ENCODE results near the gene B9D1.

The B9D1 gene

DNA sequence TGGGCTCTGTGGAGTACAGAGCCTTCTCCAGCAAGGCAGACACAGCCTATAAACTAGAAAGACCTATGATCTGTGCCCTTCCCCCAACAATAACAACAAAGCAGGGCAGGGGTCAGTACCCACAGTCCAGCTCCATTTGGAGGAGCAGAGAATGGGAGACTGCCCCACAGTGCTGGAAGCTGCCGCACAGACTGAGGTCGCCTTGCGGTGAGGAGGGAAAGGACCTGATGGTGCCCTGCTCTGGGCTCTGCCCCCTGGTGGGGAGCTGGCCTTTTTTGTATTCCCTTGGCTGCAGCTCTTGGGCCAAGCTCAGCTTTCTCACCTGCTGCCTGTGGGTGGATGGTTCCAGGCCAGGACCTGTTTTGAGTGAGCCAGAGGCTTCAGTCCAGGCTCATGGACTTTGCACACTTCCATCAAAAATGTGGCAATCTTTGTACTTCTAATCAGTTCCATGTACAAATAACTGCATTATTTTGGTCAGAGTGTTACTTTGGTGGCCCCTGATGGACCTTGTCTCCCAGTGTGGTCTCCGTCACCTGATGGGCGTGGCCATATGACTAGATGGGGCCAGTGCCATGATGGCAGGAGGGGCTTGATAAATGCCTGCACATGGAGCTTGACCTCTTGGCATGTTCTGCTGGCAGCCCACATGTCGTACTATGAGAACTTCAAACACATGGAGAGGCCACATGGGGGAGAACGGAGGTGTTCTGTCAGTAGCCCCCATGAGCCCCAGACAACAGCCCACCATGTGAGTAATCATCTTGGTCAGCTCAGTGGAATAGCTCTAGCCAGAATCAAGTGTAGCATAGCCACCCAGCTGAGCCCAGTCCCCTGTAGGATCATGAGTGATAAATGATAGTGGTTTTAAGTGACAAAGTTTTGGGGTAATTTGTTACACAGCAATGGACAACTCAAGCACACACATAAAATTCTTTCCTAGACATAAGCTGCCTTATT lies 24.2 kb downstream of the B9D1 start:
- H3K36me3 ChIP-seq (ENCODE audit: insufficient read depth, low read length) = peaks cover 21% of the 10 kb centered on the region
- no peak overlapping the region for H3K4me3 ChIP-seq (ENCODE audit: low read depth in 1 of 2, low read length in 2 of 2)
- no peak overlapping the region for H3K27ac ChIP-seq (ENCODE audit: low read depth, low read length)
- H3K4me1 ChIP-seq (ENCODE audit: insufficient read depth, low read length) = peaks cover 13% of the 10 kb centered on the region
- H3K9me3 ChIP-seq (ENCODE audit: low read length) = no peaks in the 10 kb centered on the region
- no peak overlapping the region for H3K9ac ChIP-seq (ENCODE audit: low read length)
- no peaks in the 10 kb centered on the region for H3K27me3 ChIP-seq (ENCODE audit: control insufficient read depth in 1 of 2, insufficient read depth in 2 of 2, low read length in 2 of 2)

DNA sequence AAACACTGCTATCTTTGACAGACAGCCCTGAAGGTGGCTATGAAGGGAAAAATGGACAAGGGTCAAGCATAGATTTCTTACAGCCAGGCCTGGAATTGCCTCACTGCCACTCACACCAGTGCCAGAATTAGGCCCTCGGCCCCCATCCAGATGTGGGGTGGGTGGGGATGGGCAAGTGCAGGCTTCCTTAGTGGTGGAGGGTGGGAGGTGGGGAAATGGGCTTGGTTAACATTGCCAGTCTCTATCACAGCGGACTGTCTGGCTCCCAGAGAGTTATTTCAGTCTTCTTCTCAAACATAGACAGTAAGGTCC lies 24.9 kb downstream of the B9D1 start:
- no peaks in the 10 kb centered on the region for H3K9me3 ChIP-seq (ENCODE audit: low read length)
- peaks cover 13% of the 10 kb centered on the region for H3K4me1 ChIP-seq (ENCODE audit: insufficient read depth, low read length)
- no peak overlapping the region for H3K9ac ChIP-seq (ENCODE audit: low read length)
- no peaks in the 10 kb centered on the region for H3K27me3 ChIP-seq (ENCODE audit: control insufficient read depth in 1 of 2, insufficient read depth in 2 of 2, low read length in 2 of 2)
- no peak overlapping the region for H3K27ac ChIP-seq (ENCODE audit: low read depth, low read length)
- H3K36me3 ChIP-seq (ENCODE audit: insufficient read depth, low read length) = peaks cover 21% of the 10 kb centered on the region
- H3K4me3 ChIP-seq (ENCODE audit: low read depth in 1 of 2, low read length in 2 of 2) = no peak overlapping the region

DNA sequence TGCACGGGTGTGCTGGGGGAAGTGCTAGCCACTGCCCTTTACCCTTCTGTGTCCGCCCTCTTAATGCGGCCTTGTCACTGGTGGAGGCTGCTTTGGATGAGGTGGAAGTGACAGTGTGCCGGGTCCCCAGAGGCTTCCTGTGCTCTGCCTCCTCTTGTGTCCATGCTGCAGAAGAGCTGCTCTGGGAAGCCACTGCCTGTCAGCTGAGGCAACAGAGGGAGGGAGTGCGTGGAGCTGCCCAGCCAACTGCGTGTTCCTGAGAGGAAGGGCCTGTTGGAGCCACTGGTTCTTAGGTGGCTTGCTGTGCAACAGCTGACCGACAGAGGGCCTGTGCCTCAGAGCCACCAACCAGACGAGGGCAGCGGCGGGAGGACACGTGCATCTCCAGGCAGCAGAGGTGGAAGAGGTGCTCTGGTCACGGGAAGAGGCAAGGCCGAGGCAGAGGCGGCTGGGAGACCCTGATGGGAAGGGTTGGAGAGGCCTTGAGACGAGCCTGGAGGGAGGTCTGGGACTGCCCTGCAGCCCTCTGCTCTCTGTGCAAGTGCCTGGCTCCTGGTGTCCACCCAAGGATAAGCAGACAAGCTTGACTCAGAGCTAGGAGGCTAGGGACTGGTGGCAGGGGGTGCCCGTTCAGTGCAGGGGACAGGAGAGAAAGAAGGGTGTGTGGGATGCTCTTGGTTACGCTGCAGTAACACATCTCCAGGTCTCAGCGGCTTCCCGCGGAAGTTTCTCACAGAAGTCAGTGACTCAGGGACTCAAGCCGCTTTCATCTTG lies 25.4 kb downstream of the B9D1 start:
- H3K9ac ChIP-seq (ENCODE audit: low read length) = no peak overlapping the region
- no peaks in the 10 kb centered on the region for H3K9me3 ChIP-seq (ENCODE audit: low read length)
- no peaks in the 10 kb centered on the region for H3K27me3 ChIP-seq (ENCODE audit: control insufficient read depth in 1 of 2, insufficient read depth in 2 of 2, low read length in 2 of 2)
- no peak overlapping the region for H3K27ac ChIP-seq (ENCODE audit: low read depth, low read length)
- H3K4me1 ChIP-seq (ENCODE audit: insufficient read depth, low read length) = peaks cover 12% of the 10 kb centered on the region
- no peak overlapping the region for H3K4me3 ChIP-seq (ENCODE audit: low read depth in 1 of 2, low read length in 2 of 2)
- peaks cover 21% of the 10 kb centered on the region for H3K36me3 ChIP-seq (ENCODE audit: insufficient read depth, low read length)

DNA sequence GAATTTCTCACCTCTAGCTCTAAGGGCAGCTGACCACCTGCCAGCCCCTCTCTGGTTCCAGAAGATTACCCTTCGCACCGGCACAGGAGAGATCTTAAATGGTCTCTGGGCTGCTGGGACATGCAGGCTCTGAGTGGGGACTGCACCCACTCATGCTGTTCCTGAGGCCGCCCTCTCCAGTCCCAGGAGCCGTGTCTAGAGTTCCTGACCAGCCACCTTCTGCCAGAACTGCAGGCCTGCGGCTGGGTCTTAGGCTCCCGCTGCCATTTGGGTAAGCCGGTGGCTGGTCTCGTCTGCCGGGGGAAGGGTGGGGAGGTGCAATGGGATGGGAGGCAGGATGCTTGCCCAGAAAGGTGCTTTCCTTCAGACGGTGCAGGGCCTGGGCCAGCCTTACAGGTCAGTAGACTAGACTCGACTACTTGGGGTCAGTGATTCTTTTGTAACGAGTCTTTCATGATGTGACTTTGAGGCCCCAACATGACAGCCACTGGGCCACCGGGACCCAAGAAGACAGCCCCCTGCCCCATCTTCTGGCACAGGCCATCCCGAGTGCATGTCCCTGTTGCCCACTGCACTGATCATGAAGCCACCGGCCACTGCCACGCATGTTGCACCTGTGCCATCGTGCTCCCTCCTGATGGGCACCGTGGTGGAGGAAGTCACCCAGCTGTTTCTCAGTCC lies 26.4 kb downstream of the B9D1 start:
- no peak overlapping the region for H3K4me3 ChIP-seq (ENCODE audit: low read depth in 1 of 2, low read length in 2 of 2)
- peaks cover 8% of the 10 kb centered on the region for H3K4me1 ChIP-seq (ENCODE audit: insufficient read depth, low read length)
- H3K27ac ChIP-seq (ENCODE audit: low read depth, low read length) = no peak overlapping the region
- no peaks in the 10 kb centered on the region for H3K27me3 ChIP-seq (ENCODE audit: control insufficient read depth in 1 of 2, insufficient read depth in 2 of 2, low read length in 2 of 2)
- H3K9ac ChIP-seq (ENCODE audit: low read length) = no peak overlapping the region
- peaks cover 26% of the 10 kb centered on the region for H3K36me3 ChIP-seq (ENCODE audit: insufficient read depth, low read length)
- H3K9me3 ChIP-seq (ENCODE audit: low read length) = no peaks in the 10 kb centered on the region

DNA sequence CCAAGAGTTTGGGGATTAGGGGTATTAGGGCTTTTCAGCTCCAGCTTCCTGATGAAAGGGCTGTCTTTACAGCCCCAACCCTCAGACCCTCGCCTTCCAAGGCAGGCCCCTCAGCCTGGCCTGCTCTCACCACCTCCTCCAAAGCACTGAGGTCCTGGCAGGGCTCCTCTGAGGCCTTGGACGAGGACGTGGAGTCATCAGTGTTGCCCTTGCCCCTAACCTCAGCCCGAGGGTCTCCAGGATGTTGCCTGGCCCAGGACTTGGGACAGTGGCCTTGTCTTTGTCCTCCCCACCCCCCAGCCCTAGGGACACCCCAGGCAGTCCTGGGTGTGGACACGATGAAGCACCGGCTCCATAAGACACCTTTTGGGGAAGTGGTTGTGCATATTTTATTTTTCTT lies 28.2 kb downstream of the B9D1 start:
- H3K9me3 ChIP-seq (ENCODE audit: low read length) = no peaks in the 10 kb centered on the region

DNA sequence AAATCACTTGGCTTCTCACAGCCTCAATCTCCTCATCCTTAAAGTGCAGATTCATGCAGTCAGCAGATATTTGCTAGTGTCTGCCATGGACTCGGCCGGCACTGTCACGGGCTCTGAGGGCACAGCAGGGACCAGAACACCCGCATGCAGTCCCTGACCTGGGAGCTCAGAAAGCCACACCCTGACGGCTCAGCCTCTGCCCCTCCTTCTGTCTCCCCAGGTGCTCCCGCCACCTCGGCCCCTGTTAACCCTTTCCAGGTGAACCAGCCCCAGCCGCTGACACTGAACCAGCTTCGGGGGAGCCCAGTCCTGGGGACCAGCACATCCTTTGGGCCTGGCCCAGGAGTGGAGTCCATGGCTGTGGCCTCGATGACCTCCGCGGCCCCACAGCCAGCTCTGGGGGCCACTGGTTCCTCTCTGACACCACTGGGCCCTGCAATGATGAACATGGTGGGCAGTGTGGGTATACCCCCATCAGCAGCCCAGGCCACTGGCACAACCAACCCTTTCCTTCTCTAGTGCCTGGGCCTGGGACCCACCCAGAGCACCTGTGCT lies 28.7 kb downstream of the B9D1 start:
- Histone ChIP-seq H3K27ac (ENCODE audit: low read depth, low read length) (no peak overlapping the region), H3K4me1 (ENCODE audit: insufficient read depth, low read length) (peaks cover 8% of the 10 kb centered on the region), H3K36me3 (ENCODE audit: insufficient read depth, low read length) (peaks cover 39% of the 10 kb centered on the region), H3K27me3 (ENCODE audit: control insufficient read depth in 1 of 2, insufficient read depth in 2 of 2, low read length in 2 of 2) (no peaks in the 10 kb centered on the region), H3K9ac (ENCODE audit: low read length) (no peak overlapping the region), H3K9me3 (ENCODE audit: low read length) (no peaks in the 10 kb centered on the region), H3K4me3 (ENCODE audit: low read depth in 1 of 2, low read length in 2 of 2) (no peak overlapping the region)

More for the DNA sequence above, 28.2 kb downstream of the B9D1 start:
- no peak overlapping the region for H3K4me3 ChIP-seq (ENCODE audit: low read depth in 1 of 2, low read length in 2 of 2)
- peaks cover 33% of the 10 kb centered on the region for H3K36me3 ChIP-seq (ENCODE audit: insufficient read depth, low read length)
- no peak overlapping the region for H3K27ac ChIP-seq (ENCODE audit: low read depth, low read length)
- no peaks in the 10 kb centered on the region for H3K27me3 ChIP-seq (ENCODE audit: control insufficient read depth in 1 of 2, insufficient read depth in 2 of 2, low read length in 2 of 2)
- peaks cover 8% of the 10 kb centered on the region for H3K4me1 ChIP-seq (ENCODE audit: insufficient read depth, low read length)
- H3K9ac ChIP-seq (ENCODE audit: low read length) = no peak overlapping the region

DNA sequence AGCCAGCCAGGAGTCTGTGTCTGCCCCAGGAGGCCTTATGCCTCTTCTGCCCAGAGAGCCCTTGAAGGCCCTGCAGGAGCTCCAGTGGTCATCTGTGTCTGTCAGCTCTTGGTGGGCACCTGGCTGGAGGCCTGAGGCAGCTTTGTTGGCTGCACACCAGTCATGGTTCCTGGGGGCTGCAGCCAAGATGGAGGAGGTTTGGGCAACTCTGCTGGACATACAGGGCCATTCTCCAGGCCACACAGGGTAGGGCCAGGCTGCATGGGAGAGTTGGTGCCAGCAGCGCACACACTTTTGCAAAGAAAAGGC lies 29.4 kb downstream of the B9D1 start:
- H3K9ac ChIP-seq (ENCODE audit: low read length) = no peak overlapping the region
- no peaks in the 10 kb centered on the region for H3K9me3 ChIP-seq (ENCODE audit: low read length)
- H3K4me3 ChIP-seq (ENCODE audit: low read depth in 1 of 2, low read length in 2 of 2) = no peak overlapping the region
- H3K36me3 ChIP-seq (ENCODE audit: insufficient read depth, low read length) = peaks cover 39% of the 10 kb centered on the region
- no peak overlapping the region for H3K27ac ChIP-seq (ENCODE audit: low read depth, low read length)
- H3K4me1 ChIP-seq (ENCODE audit: insufficient read depth, low read length) = peaks cover 3% of the 10 kb centered on the region
- H3K27me3 ChIP-seq (ENCODE audit: control insufficient read depth in 1 of 2, insufficient read depth in 2 of 2, low read length in 2 of 2) = no peaks in the 10 kb centered on the region

DNA sequence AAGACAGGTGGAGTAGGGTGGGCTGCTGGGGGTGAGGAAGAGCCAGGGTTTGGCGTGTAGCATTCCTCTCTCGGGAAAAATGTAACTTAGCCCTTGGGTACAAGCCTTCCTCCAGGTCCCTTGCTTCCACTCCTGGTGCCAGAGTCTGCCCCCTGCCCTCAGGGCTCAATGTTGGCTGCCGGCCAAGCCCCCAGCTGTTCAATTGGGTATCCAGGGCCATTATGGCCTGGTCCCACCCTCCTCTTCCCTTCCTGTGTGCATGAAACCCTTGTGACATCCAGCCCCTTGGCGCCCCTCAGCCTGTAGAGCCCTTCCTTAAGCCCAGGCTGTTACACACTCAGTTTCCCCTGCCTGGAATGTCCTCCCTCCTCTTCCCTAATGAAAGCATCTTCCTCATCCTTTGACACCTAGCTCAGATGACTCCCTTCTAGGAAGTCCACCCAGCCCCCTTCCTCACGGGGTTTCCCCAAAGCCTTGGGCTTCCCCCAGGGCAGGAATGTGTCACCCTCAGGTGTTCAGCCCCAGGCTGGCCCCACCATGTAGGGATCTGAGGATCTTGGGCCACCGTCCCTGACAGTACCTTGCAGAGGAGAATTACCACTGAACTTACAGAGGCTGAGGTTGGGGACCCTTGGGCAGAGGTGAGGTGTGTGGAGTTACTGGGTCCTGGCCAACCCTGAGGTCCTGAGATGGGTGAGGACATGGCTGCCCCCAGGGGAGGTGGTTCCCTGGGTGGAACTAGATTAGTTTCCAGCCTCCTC lies 30.0 kb downstream of the B9D1 start:
- H3K4me3 ChIP-seq (ENCODE audit: low read depth in 1 of 2, low read length in 2 of 2) = no peak overlapping the region
- no peaks in the 10 kb centered on the region for H3K4me1 ChIP-seq (ENCODE audit: insufficient read depth, low read length)
- no peak overlapping the region for H3K27ac ChIP-seq (ENCODE audit: low read depth, low read length)
- no peak overlapping the region for H3K9ac ChIP-seq (ENCODE audit: low read length)
- no peaks in the 10 kb centered on the region for H3K9me3 ChIP-seq (ENCODE audit: low read length)
- no peaks in the 10 kb centered on the region for H3K27me3 ChIP-seq (ENCODE audit: control insufficient read depth in 1 of 2, insufficient read depth in 2 of 2, low read length in 2 of 2)
- H3K36me3 ChIP-seq (ENCODE audit: insufficient read depth, low read length) = peaks cover 39% of the 10 kb centered on the region

DNA sequence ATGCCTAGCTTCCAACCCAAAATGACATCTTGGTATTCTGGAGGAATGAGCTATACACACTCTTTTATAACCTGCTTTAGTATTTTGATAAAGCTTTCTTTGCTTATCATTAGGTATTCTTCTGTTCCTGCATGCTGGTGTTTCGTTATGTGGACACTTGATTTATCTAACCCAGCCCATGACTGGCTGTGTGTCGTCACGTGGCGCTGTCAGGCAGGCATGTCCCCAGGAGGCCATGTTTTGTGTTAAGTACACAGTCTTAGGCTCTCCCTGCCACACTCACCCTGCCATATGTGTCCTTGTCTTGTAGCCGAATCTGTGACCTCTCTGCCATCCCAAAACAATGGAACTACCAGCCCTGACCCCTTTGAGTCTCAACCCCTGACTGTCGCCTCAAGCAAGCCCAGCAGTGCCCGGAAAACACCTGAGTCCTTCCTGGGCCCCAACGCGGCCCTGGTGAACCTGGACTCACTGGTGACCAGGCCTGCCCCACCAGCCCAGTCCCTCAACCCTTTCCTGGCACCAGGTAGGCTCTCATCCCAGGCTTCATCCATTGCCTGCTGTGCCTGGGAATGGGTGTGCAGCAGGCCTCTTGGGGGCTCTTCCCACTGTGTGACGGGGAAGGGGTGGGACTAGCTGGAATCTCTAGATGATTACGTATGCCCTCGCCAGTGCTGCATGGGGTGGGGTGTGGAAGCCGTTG lies 30.8 kb downstream of the B9D1 start:
- H3K27ac ChIP-seq (ENCODE audit: low read depth, low read length) = no peak overlapping the region
- peaks cover 37% of the 10 kb centered on the region for H3K36me3 ChIP-seq (ENCODE audit: insufficient read depth, low read length)

DNA sequence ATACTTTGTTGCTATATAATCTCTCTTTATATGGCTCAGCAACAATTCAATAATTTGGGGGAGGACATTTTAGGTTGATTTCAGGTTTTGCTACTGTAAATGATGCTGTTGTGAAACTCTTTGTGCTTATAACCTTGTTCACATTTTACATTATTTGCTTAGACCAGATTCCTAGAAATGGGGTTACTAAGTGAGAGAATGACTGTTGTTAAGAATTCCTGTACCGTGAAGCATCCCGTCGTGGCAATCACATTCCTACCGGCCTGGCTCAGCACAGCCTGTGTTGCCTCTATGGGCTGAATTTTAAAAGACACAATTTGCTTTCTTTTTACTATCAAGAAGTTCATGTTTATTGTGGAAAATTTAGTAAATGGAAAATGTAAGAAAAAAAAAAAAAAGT lies 31.4 kb downstream of the B9D1 start:
- Histone ChIP-seq H3K27me3 (ENCODE audit: control insufficient read depth in 1 of 2, insufficient read depth in 2 of 2, low read length in 2 of 2) (no peaks in the 10 kb centered on the region), H3K4me1 (ENCODE audit: insufficient read depth, low read length) (no peaks in the 10 kb centered on the region), H3K27ac (ENCODE audit: low read depth, low read length) (no peak overlapping the region), H3K9ac (ENCODE audit: low read length) (no peak overlapping the region), H3K9me3 (ENCODE audit: low read length) (no peaks in the 10 kb centered on the region), H3K4me3 (ENCODE audit: low read depth in 1 of 2, low read length in 2 of 2) (no peak overlapping the region), H3K36me3 (ENCODE audit: insufficient read depth, low read length) (peaks cover 34% of the 10 kb centered on the region)

More for the DNA sequence above, 30.8 kb downstream of the B9D1 start:
- H3K9me3 ChIP-seq (ENCODE audit: low read length) = no peaks in the 10 kb centered on the region
- H3K4me1 ChIP-seq (ENCODE audit: insufficient read depth, low read length) = no peaks in the 10 kb centered on the region
- H3K27me3 ChIP-seq (ENCODE audit: control insufficient read depth in 1 of 2, insufficient read depth in 2 of 2, low read length in 2 of 2) = no peaks in the 10 kb centered on the region
- no peak overlapping the region for H3K9ac ChIP-seq (ENCODE audit: low read length)
- no peak overlapping the region for H3K4me3 ChIP-seq (ENCODE audit: low read depth in 1 of 2, low read length in 2 of 2)

Measured in muscle layer of colon (tissue), 2 donors.